Body of pancreas (tissue), 4 donors: ENCODE results near the gene FBRSL1.

Experiments used
- POLR2A ChIP-seq, 3 donors: fragments of 450-650 bp; IDR thresholded peaks; one replicate each; pipeline ENCODE4 v1.6.1; 2016; ENCODE audit warnings: antibody characterized with exemption in 3 of 3, mild to moderate bottlenecking in 2 of 3
- TF ChIP-seq, protein P1 (sequence below), 7 experiments: fragments of 450-650 bp in 4 of 7; fragments of 200-600 bp in 3 of 7; sonication (generic) in 3 of 7; IDR thresholded peaks; one replicate each; pipeline ENCODE4 v1.5.1; 2016 to 2019; ENCODE audit warnings: antibody characterized with exemption in 7 of 7

DNA sequence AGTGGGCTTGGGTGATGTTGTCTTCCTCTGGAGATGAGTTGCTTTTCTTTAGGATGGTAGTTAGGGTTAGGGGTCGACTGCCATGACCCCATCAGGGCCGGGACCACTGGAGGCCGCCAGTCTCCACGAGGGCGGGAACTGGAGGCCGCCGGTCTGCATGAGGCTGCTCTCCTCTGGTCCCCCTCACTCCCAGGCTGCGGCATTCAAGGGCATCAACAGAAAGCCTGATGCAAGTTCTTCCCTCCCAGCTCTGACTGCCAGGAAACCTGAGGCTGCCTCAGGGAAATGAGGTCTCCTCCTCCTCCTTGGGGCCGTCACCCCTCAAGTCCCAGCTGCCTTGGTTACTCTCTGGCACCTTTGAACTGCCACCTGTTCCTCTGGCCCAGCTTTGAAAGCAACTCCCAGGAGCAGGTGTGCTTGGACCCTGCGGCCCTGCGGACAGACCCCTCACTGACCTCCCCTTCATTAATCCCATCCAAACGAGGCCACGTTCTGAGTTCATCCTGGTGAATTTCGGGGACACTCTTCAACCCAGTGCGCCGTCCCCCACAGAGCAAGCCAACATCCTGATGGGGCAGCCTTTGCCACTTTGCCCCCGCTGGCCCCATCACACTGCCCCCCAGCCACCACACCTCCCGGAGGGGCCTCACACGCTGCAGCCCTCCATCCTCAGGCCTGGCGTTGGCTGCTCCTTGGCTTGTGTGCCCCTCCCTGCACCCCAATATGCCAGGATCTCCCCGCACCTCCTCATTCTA lies 37.2 kb upstream of the FBRSL1 start:
- TF ChIP-seq, protein P1, sequence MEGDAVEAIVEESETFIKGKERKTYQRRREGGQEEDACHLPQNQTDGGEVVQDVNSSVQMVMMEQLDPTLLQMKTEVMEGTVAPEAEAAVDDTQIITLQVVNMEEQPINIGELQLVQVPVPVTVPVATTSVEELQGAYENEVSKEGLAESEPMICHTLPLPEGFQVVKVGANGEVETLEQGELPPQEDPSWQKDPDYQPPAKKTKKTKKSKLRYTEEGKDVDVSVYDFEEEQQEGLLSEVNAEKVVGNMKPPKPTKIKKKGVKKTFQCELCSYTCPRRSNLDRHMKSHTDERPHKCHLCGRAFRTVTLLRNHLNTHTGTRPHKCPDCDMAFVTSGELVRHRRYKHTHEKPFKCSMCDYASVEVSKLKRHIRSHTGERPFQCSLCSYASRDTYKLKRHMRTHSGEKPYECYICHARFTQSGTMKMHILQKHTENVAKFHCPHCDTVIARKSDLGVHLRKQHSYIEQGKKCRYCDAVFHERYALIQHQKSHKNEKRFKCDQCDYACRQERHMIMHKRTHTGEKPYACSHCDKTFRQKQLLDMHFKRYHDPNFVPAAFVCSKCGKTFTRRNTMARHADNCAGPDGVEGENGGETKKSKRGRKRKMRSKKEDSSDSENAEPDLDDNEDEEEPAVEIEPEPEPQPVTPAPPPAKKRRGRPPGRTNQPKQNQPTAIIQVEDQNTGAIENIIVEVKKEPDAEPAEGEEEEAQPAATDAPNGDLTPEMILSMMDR (IDR thresholded peaks at IDR 0.05) = no peak
- no peak for TF ChIP-seq POLR2A (IDR thresholded peaks at IDR 0.05)
